Endothelial cell of umbilical vein (primary cell): Measurements from ENCODE around the gene DLGAP4. TPM values are rescaled to one million over a fixed set of nuclear protein-coding genes. Genes with fewer than 3 reads are reported as not detected.

Source experiments
- BruUV-seq: library from RNA; stranded (reverse); fragments of 400-500 nt; replicated peaks from 2 replicates; lab custom pipeline; 2021; lab: Mats Ljungman, UMichigan
- CTCF ChIA-PET: fragments of 300-600, 350-600 bp; sonication (Branson Sonifier 250); formaldehyde crosslinking; loops from one replicate; lab custom pipeline; 2021; ENCODE audit warnings: antibody characterized with exemption, inconsistent platforms; lab: Charles Lee
- POLR2A ChIA-PET: fragments of 300-600, 350-600 bp; sonication (Branson Sonifier 250); formaldehyde crosslinking; loops from one replicate; lab custom pipeline; 2021; ENCODE audit warnings: antibody characterized with exemption, inconsistent platforms; lab: Charles Lee
- DNase-seq: peaks from one replicate; pipeline ENCODE4 v3.0.0-alpha.2; 2011; ENCODE audit warnings: low read depth, low spot score
- FAIRE-seq: peaks from 2 replicates; lab custom pipeline; 2011; peaks lifted over from hg19 to GRCh38; lab: Jason Lieb, UNC
- H2AFZ ChIP-seq: 2 replicates; pipeline ENCODE4 v1.6.0; 2012; ENCODE audit warnings: low read depth, low read length, control low read depth, inconsistent platforms
- H3K27ac ChIP-seq: 2 replicates; pipeline ENCODE4 v1.5.1; 2011; ENCODE audit warnings: low read depth, mild to moderate bottlenecking, control low read depth, low read length, moderate library complexity; ENCODE audit not compliant: insufficient read depth
- H3K27me3 ChIP-seq, 2 experiments: 2 replicates each; pipeline versions ENCODE4 v1.6.0 to v1.6.1; 2011; ENCODE audit warnings: low read length in 2 of 2, mixed read lengths in 1 of 2; ENCODE audit not compliant: control insufficient read depth in 2 of 2, insufficient read depth in 2 of 2
- H3K36me3 ChIP-seq, 2 experiments: 2 replicates in 1 of 2; 3 replicates in 1 of 2; pipeline ENCODE4 v1.5.1; 2011; ENCODE audit warnings: low read length in 2 of 2, mild to moderate bottlenecking in 1 of 2, moderate library complexity in 1 of 2; ENCODE audit not compliant: control insufficient read depth in 2 of 2, insufficient read depth in 2 of 2; ENCODE audit errors: extremely low read depth in 1 of 2
- H3K4me1 ChIP-seq: 3 replicates; pipeline ENCODE4 v1.5.1; 2011; ENCODE audit warnings: mild to moderate bottlenecking, low read length; ENCODE audit not compliant: control insufficient read depth, insufficient read depth; ENCODE audit errors: extremely low read depth
- H3K4me2 ChIP-seq: 2 replicates; pipeline ENCODE4 v1.6.1; 2011; ENCODE audit warnings: low read length, control low read depth, mixed read lengths; ENCODE audit not compliant: insufficient read depth
- H3K4me3 ChIP-seq, 3 experiments: fragments of 200-600 bp in 1 of 3; sonication (generic), shearing (Covaris generic) in 1 of 3; replicated peaks in 1 of 3; 2 replicates each; pipeline ENCODE4 v1.5.1; 2011 to 2016; ENCODE audit warnings: control low read depth in 3 of 3, low read length in 3 of 3, mild to moderate bottlenecking in 2 of 3, inconsistent platforms in 1 of 3, low read depth in 1 of 3, moderate library complexity in 1 of 3; ENCODE audit not compliant: insufficient read depth in 1 of 3
- H3K79me2 ChIP-seq: 2 replicates; pipeline ENCODE4 v1.6.0; 2012; ENCODE audit warnings: low read length, inconsistent platforms; ENCODE audit not compliant: control insufficient read depth, insufficient read depth
- H3K9ac ChIP-seq: replicated peaks from 2 replicates; pipeline ENCODE3; 2011; ENCODE audit warnings: low read length, control low read depth; ENCODE audit not compliant: insufficient read depth; ENCODE audit errors: extremely low read depth
- H3K9me1 ChIP-seq: replicated peaks from 3 replicates; pipeline ENCODE4 v1.6.0; 2011; ENCODE audit warnings: mild to moderate bottlenecking, low read length; ENCODE audit not compliant: control insufficient read depth, insufficient read depth; ENCODE audit errors: extremely low read depth
- H3K9me3 ChIP-seq: replicated peaks from 2 replicates; pipeline ENCODE4 v1.5.1; 2012; ENCODE audit warnings: low read length, inconsistent platforms; ENCODE audit not compliant: control insufficient read depth, insufficient read depth
- H4K20me1 ChIP-seq: replicated peaks from 2 replicates; pipeline ENCODE3; 2011; ENCODE audit warnings: mild to moderate bottlenecking, low read length; ENCODE audit not compliant: control insufficient read depth, insufficient read depth; ENCODE audit errors: extremely low read depth
- EZH2 ChIP-seq: IDR thresholded peaks from 2 replicates; pipeline ENCODE4 v1.6.1; 2012; ENCODE audit warnings: borderline replicate concordance, low read depth, mild to moderate bottlenecking, moderate library complexity, low read length, inconsistent platforms; ENCODE audit not compliant: severe bottlenecking
- FOS ChIP-seq: IDR thresholded peaks from 2 replicates; pipeline ENCODE4 v1.6.1; 2011; ENCODE audit warnings: mild to moderate bottlenecking, low read length, moderate library complexity, borderline replicate concordance; ENCODE audit not compliant: insufficient read depth
- GATA2 ChIP-seq: IDR thresholded peaks from 2 replicates; pipeline ENCODE4 v1.7.0; 2011; ENCODE audit warnings: low read depth, mild to moderate bottlenecking, moderate library complexity, mixed read lengths, low read length; ENCODE audit not compliant: insufficient read length, insufficient read depth
- JUN ChIP-seq: IDR thresholded peaks from 2 replicates; pipeline ENCODE4 v1.6.1; 2011; ENCODE audit warnings: borderline replicate concordance, low read depth; ENCODE audit not compliant: insufficient read length, insufficient read depth
- MYC ChIP-seq: IDR thresholded peaks from one replicate; pipeline ENCODE4 v1.6.1; 2011; ENCODE audit warnings: mild to moderate bottlenecking, low read depth, low read length
- POLR2A ChIP-seq: IDR thresholded peaks from 2 replicates; pipeline ENCODE4 v1.6.1; 2012; ENCODE audit warnings: low read depth, mild to moderate bottlenecking, control low read depth, low read length
- POLR2AphosphoS5 ChIP-seq: IDR thresholded peaks from 2 replicates; pipeline ENCODE4 v1.6.1; 2012; ENCODE audit warnings: low read depth, mild to moderate bottlenecking, control low read depth, low read length, moderate library complexity; ENCODE audit not compliant: insufficient read depth
- dilution Hi-C: fragments of 300-500 bp; cut with MboI; formaldehyde crosslinking; loops from one replicate; pipeline ENCODE4 v1.15.0; 2019; ENCODE audit warnings: low sequenced_read_pairs; ENCODE audit not compliant: extremely low pct_ligation_motif_present
- intact Hi-C: fragments of 100-400 bp; cut with micrococcal nuclease; formaldehyde crosslinking; loops from one replicate; pipeline ENCODE4 v1.10.0; 2022
- polyA plus RNA-seq, 4 experiments: library from polyadenylated mRNA; depleted of rRNA in 3 of 4; stranded (reverse) in 3 of 4; unstranded in 1 of 4; fragments of >200 nt; gene quantifications; 2 replicates each; pipeline versions ENCODE4 v1.2.1 to v1.2.3, GENCODE V29; 2011 to 2012; ENCODE audit warnings: missing spikeins in 1 of 4
- total RNA-seq: library from RNA; stranded (reverse); gene quantifications from 2 replicates; pipeline ENCODE4 v1.2.3, GENCODE V29; 2021
- TF ChIP-seq, protein P1 (sequence below): IDR thresholded peaks from 2 replicates; pipeline ENCODE4 v1.6.1; 2011; ENCODE audit not compliant: insufficient read depth, insufficient read length
- TF ChIP-seq, protein P2 (sequence below), 2 donors: IDR thresholded peaks; 1 replicate in 1 of 2; 2 replicates in 1 of 2; pipeline ENCODE4 v1.5.1; 2011; ENCODE audit warnings: low read length in 2 of 2, mild to moderate bottlenecking in 2 of 2, moderate library complexity in 2 of 2, control low read depth in 1 of 2, inconsistent platforms in 1 of 2, low read depth in 1 of 2; ENCODE audit not compliant: insufficient read depth in 1 of 2; ENCODE audit errors: extremely low read depth in 1 of 2

The DLGAP4 gene
- total and polyA plus RNA-seq, 2 donors (not counting 3 experiments of a cell fraction or from before 2014, with no cell fraction given), result 57.5 to 125 TPM

DNA sequence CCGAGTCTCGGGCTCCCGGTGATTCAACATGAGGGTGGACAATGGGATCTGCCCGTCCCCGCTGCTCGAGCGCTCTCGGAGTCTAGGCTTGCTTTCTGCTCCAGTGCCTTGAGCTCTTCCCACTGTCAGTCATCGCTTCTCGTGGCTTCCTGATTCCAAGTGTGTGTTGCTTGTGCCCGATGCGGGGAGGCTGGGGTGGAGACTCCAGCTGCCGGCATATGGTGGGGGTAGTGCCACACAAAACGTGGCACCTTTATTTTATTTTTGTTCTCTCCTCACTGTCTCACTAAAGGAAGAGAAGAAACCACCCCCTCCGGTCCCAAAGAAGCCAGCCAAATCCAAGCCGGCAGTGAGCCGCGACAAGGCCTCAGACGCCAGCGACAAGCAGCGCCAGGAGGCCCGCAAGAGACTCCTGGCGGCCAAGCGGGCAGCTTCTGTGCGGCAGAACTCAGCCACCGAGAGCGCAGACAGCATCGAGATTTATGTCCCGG lies 220.4 kb downstream of the DLGAP4 start:
- no peaks in the 10 kb centered on the region for H3K79me2 ChIP-seq
- intact Hi-C loops (no loop called here), dilution Hi-C loops (no loop called here)
- peaks cover 7% of the 10 kb centered on the region for H3K4me1 ChIP-seq
- no peak overlapping the region for H3K9ac ChIP-seq
- no peak for DNase-seq
- H3K9me1 ChIP-seq, result no peaks in the 10 kb centered on the region
- no peaks in the 10 kb centered on the region for H3K27me3 ChIP-seq
- H2AFZ ChIP-seq, result no peak overlapping the region
- no TSS peak for BruUV-seq
- CTCF ChIA-PET, result no interaction called here
- TF ChIP-seq GATA2 (no peak), JUN (no peak), POLR2A (no peak), FOS (no peak), MYC (no peak), EZH2 (no peak), POLR2AphosphoS5 (no peak)
- TF ChIP-seq, protein P1, sequence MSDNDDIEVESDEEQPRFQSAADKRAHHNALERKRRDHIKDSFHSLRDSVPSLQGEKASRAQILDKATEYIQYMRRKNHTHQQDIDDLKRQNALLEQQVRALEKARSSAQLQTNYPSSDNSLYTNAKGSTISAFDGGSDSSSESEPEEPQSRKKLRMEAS, result no peak
- TF ChIP-seq, protein P2, sequence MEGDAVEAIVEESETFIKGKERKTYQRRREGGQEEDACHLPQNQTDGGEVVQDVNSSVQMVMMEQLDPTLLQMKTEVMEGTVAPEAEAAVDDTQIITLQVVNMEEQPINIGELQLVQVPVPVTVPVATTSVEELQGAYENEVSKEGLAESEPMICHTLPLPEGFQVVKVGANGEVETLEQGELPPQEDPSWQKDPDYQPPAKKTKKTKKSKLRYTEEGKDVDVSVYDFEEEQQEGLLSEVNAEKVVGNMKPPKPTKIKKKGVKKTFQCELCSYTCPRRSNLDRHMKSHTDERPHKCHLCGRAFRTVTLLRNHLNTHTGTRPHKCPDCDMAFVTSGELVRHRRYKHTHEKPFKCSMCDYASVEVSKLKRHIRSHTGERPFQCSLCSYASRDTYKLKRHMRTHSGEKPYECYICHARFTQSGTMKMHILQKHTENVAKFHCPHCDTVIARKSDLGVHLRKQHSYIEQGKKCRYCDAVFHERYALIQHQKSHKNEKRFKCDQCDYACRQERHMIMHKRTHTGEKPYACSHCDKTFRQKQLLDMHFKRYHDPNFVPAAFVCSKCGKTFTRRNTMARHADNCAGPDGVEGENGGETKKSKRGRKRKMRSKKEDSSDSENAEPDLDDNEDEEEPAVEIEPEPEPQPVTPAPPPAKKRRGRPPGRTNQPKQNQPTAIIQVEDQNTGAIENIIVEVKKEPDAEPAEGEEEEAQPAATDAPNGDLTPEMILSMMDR (IDR thresholded peaks at IDR 0.05; ENCODE audit: extremely low read depth in 1 of 2, insufficient read depth in 1 of 2, low read depth in 1 of 2, low read length in 2 of 2), result no peak
- no peak overlapping the region for H3K4me2 ChIP-seq
- no peaks in the 10 kb centered on the region for H4K20me1 ChIP-seq
- H3K4me3 ChIP-seq, result no peak overlapping the region
- H3K27ac ChIP-seq, result no peak overlapping the region
- H3K36me3 ChIP-seq, result peaks cover 19 to 31% of the 10 kb centered on the region in 2 experiments
- no peaks in the 10 kb centered on the region for H3K9me3 ChIP-seq
- no peak for FAIRE-seq
- POLR2A ChIA-PET, result no interaction called here
